ENCODE data around the gene SLC25A18. TPM values are rescaled to one million over a fixed set of nuclear protein-coding genes. Genes with fewer than 3 reads are reported as not detected.

Gene SLC25A18
- total RNA-seq, 6 experiments from 2014 or later, result 35.1 to 105 (median 45.6) TPM

GRCh38 chr22:17581631-17582030 is 18.3 kb downstream of the SLC25A18 start:
- Histone ChIP-seq H3K9me3 (no peaks in the 10 kb centered on the region), H3K27ac (peak overlapping the region in 1 of 3 donors; percentile 89), H3K36me3 (peaks cover 0 to 41% (median 19%) of the 10 kb centered on the region in 4 donors), H3K4me3 (no peak overlapping the region), H3K4me1 (peaks cover 0 to 36% (median 9%) of the 10 kb centered on the region in 4 donors), H3K27me3 (no peaks in the 10 kb centered on the region)
- no peak for TF ChIP-seq POLR2A (IDR thresholded peaks at IDR 0.05)
- no peak for TF ChIP-seq CTCF (IDR thresholded peaks at IDR 0.05)
- intact Hi-C loops (cut with DNase I), result no loop called here
- ATAC-seq (no peak), DNase-seq (no peak)
- WGBS (ENCODE audit: insufficient coverage, low coverage, low lambda C conversion rate, missing lambda C conversion rate), result 96% methylated on average over 6 of the region's 17 CpGs

- Histone ChIP-seq H3K27ac (no peak overlapping the region), H3K9me3 (no peaks in the 10 kb centered on the region), H3K4me1 (peaks cover 0 to 27% (median 6%) of the 10 kb centered on the region in 4 donors), H3K27me3 (no peaks in the 10 kb centered on the region), H3K36me3 (peaks cover 0 to 56% (median 28%) of the 10 kb centered on the region in 4 donors), H3K4me3 (no peak overlapping the region)
- intact Hi-C loops (cut with DNase I), result no loop called here
- DNase-seq (no peak), ATAC-seq (no peak)
- TF ChIP-seq POLR2A (IDR thresholded peaks at IDR 0.05) (no peak), CTCF (IDR thresholded peaks at IDR 0.05) (no peak)
- WGBS (ENCODE audit: insufficient coverage, low coverage, low lambda C conversion rate, missing lambda C conversion rate), result 80% methylated on average over 1 of the region's 10 CpGs
Measured at GRCh38 chr22:17583151-17583550, 19.9 kb downstream of the SLC25A18 start.

- TF ChIP-seq CTCF (IDR thresholded peaks at IDR 0.05), result no peak
- no peak for TF ChIP-seq POLR2A (IDR thresholded peaks at IDR 0.05)
- 100% methylated on average over 3 of the region's 14 CpGs for WGBS (ENCODE audit: insufficient coverage, low coverage, low lambda C conversion rate, missing lambda C conversion rate)
- Histone ChIP-seq H3K36me3 (peaks cover 3 to 79% (median 32%) of the 10 kb centered on the region in 4 donors), H3K27ac (no peak overlapping the region), H3K4me1 (no peaks in the 10 kb centered on the region), H3K4me3 (no peak overlapping the region), H3K9me3 (no peaks in the 10 kb centered on the region), H3K27me3 (no peaks in the 10 kb centered on the region)
- DNase-seq (no peak), ATAC-seq (peak in 2 of 4 donors; percentile 11 to 18)
- intact Hi-C loops (cut with DNase I), result no loop called here
Measured at GRCh38 chr22:17586831-17587440, 23.6 kb downstream of the SLC25A18 start.

- Histone ChIP-seq H3K4me3 (no peak overlapping the region), H3K4me1 (no peaks in the 10 kb centered on the region), H3K27me3 (no peaks in the 10 kb centered on the region), H3K9me3 (no peaks in the 10 kb centered on the region), H3K27ac (no peak overlapping the region), H3K36me3 (peaks cover 3 to 80% (median 35%) of the 10 kb centered on the region in 4 donors)
- DNase-seq (no peak), ATAC-seq (no peak)
- 86% methylated on average over 6 of the region's 14 CpGs for WGBS (ENCODE audit: insufficient coverage, low coverage, low lambda C conversion rate, missing lambda C conversion rate)
- no peak for TF ChIP-seq POLR2A (IDR thresholded peaks at IDR 0.05)
- TF ChIP-seq CTCF (IDR thresholded peaks at IDR 0.05), result no peak
- intact Hi-C loops (cut with DNase I), result no loop called here
Measured at GRCh38 chr22:17587629-17588028, 24.3 kb downstream of the SLC25A18 start.

Data from right lobe of liver (tissue), 6 donors.